Loucy (cell line): Measurements from ENCODE around the gene COL4A3.

ENCODE experiments used
- CTCF ChIP-seq: fragments of 200-600 bp; sonication (generic); conservative IDR thresholded peaks from 2 replicates; pipeline ENCODE4 v1.5.1; 2014; ENCODE audit warnings: mild to moderate bottlenecking, antibody characterized with exemption, low read length
- EZH2phosphoT487 ChIP-seq: fragments of 200-600 bp; IDR thresholded peaks from 2 replicates; pipeline ENCODE4 v1.6.1; 2018; ENCODE audit warnings: antibody characterized with exemption, mild to moderate bottlenecking, moderate library complexity, borderline replicate concordance

- TF ChIP-seq CTCF (no peak), EZH2phosphoT487 (no peak)
These were observed 92.2 kb downstream of the COL4A3 start for GRCh38 chr2:227256605-227257004.
